Keratinocyte (primary cell): ENCODE data around the gene UNC79. TPM values are rescaled to one million over a fixed set of nuclear protein-coding genes. Genes with fewer than 3 reads are reported as not detected.

Experiments used
- DNase-seq: peaks from one replicate; pipeline ENCODE4 v3.0.0-alpha.2; 2011; ENCODE audit warnings: low read depth, missing footprints, low spot score
- FAIRE-seq: peaks from 2 replicates; lab custom pipeline; 2011; peaks lifted over from hg19 to GRCh38; lab: Jason Lieb, UNC
- H2AFZ ChIP-seq: 2 replicates; pipeline ENCODE4 v1.6.0; 2012; ENCODE audit warnings: low read length, control low read depth, inconsistent platforms; ENCODE audit not compliant: control insufficient read depth
- H3K27ac ChIP-seq: 2 replicates; pipeline ENCODE4 v1.5.1; 2011; ENCODE audit warnings: low read length; ENCODE audit not compliant: control insufficient read depth, insufficient read depth
- H3K27me3 ChIP-seq: 3 replicates; pipeline ENCODE4 v1.6.0; 2011; ENCODE audit warnings: low read length; ENCODE audit not compliant: control insufficient read depth, insufficient read depth; ENCODE audit errors: extremely low read depth
- H3K36me3 ChIP-seq, 2 experiments: 2 replicates in 1 of 2; 3 replicates in 1 of 2; pipeline ENCODE4 v1.5.1; 2011; ENCODE audit warnings: low read length in 2 of 2, mild to moderate bottlenecking in 1 of 2; ENCODE audit not compliant: control insufficient read depth in 2 of 2, insufficient read depth in 2 of 2; ENCODE audit errors: extremely low read depth in 1 of 2
- H3K4me1 ChIP-seq: 3 replicates; pipeline ENCODE4 v1.5.1; 2011; ENCODE audit warnings: low read length; ENCODE audit not compliant: control insufficient read depth, insufficient read depth; ENCODE audit errors: extremely low read depth
- H3K4me2 ChIP-seq: 3 replicates; pipeline ENCODE4 v1.6.0; 2011; ENCODE audit warnings: low read depth, low read length; ENCODE audit not compliant: control insufficient read depth, insufficient read depth; ENCODE audit errors: extremely low read depth
- H3K4me3 ChIP-seq, 3 experiments: fragments of 200-600 bp in 1 of 3; sonication (generic) in 1 of 3; 2 replicates in 2 of 3; 3 replicates in 1 of 3; pipeline ENCODE4 v1.5.1; 2011 to 2016; ENCODE audit warnings: low read length in 3 of 3, mild to moderate bottlenecking in 3 of 3, control low read depth in 2 of 3, inconsistent platforms in 1 of 3, low read depth in 1 of 3, mixed read lengths in 1 of 3, mixed run types in 1 of 3, moderate library complexity in 1 of 3; ENCODE audit not compliant: control insufficient read depth in 2 of 3, insufficient read depth in 2 of 3; ENCODE audit errors: extremely low read depth in 1 of 3
- H3K79me2 ChIP-seq: 2 replicates; pipeline ENCODE4 v1.6.0; 2012; ENCODE audit warnings: low read length; ENCODE audit not compliant: control insufficient read depth, insufficient read depth
- H3K9ac ChIP-seq: 3 replicates; pipeline ENCODE4 v1.6.0; 2011; ENCODE audit warnings: low read length; ENCODE audit not compliant: control insufficient read depth, insufficient read depth; ENCODE audit errors: extremely low read depth
- H3K9me1 ChIP-seq: 3 replicates; pipeline ENCODE4 v1.6.0; 2011; ENCODE audit warnings: low read length; ENCODE audit not compliant: control insufficient read depth, insufficient read depth; ENCODE audit errors: extremely low read depth
- H3K9me3 ChIP-seq: 2 replicates; pipeline ENCODE4 v1.5.1; 2012; ENCODE audit warnings: low read depth, low read length; ENCODE audit not compliant: control insufficient read depth
- H4K20me1 ChIP-seq: 3 replicates; pipeline ENCODE4 v1.6.0; 2011; ENCODE audit warnings: low read length; ENCODE audit not compliant: control insufficient read depth, insufficient read depth; ENCODE audit errors: extremely low read depth
- CTCF ChIP-seq, 3 experiments: IDR thresholded peaks in 1 of 3; conservative IDR thresholded peaks in 1 of 3; optimal IDR thresholded peaks in 1 of 3; 2 replicates in 2 of 3; 3 replicates in 1 of 3; pipeline versions ENCODE3 to v1.5.1; 2011; ENCODE audit warnings: low read length in 3 of 3, mild to moderate bottlenecking in 3 of 3, moderate library complexity in 2 of 3, control low read depth in 1 of 3, inconsistent platforms in 1 of 3; ENCODE audit not compliant: insufficient read depth in 2 of 3; ENCODE audit errors: extremely low read depth in 1 of 3
- EZH2 ChIP-seq: IDR thresholded peaks from one replicate; pipeline ENCODE4 v1.6.1; 2012; ENCODE audit warnings: inconsistent platforms, mild to moderate bottlenecking, low read length, moderate library complexity
- dilution Hi-C: fragments of 300-500 bp; cut with MboI; formaldehyde crosslinking; loops from one replicate; pipeline ENCODE4 v1.7.0; 2020; ENCODE audit warnings: low sequenced_read_pairs; ENCODE audit not compliant: extremely low pct_ligation_motif_present
- polyA plus RNA-seq, 5 experiments: library from polyadenylated mRNA; depleted of rRNA in 3 of 5; stranded (reverse) in 3 of 5; stranded (forward) in 1 of 5; unstranded in 1 of 5; fragments of >200 nt; gene quantifications; 1 replicate in 1 of 5; 2 replicates in 3 of 5; 3 replicates in 1 of 5; pipeline versions ENCODE4 v1.2.1 to v1.2.3, GENCODE V29; 2011 to 2012; ENCODE audit warnings: missing spikeins in 2 of 5, low read depth in 1 of 5, low replicate concordance in 1 of 5

UNC79 gene
- polyA plus RNA-seq, 1 donor (not counting 4 experiments of a cell fraction or from before 2014, with no cell fraction given) = 0.01 TPM

- no peak for TF ChIP-seq EZH2
- TF ChIP-seq CTCF (optimal IDR thresholded peaks at IDR 0.05 in 1 of 3, IDR thresholded peaks at IDR 0.05 in 1 of 3, conservative IDR thresholded peaks at IDR 0.05 in 1 of 3; ENCODE audit: extremely low read depth in 1 of 3, insufficient read depth in 2 of 3, low read length in 3 of 3) = no peak
- Histone ChIP-seq H3K4me3 (no peak overlapping the region), H4K20me1 (no peaks in the 10 kb centered on the region), H3K27ac (no peak overlapping the region), H3K4me1 (no peaks in the 10 kb centered on the region), H2AFZ (no peak overlapping the region), H3K9me3 (peaks cover 3% of the 10 kb centered on the region), H3K79me2 (no peaks in the 10 kb centered on the region), H3K4me2 (no peak overlapping the region), H3K9me1 (no peaks in the 10 kb centered on the region), H3K27me3 (no peaks in the 10 kb centered on the region), H3K36me3 (no peaks in the 10 kb centered on the region), H3K9ac (no peak overlapping the region)
- FAIRE-seq = no peak
- dilution Hi-C loops = no loop called here
- no peak for DNase-seq
Observed at GRCh38 chr14:93720076-93720815, 289.5 kb downstream of the UNC79 start.

DNA sequence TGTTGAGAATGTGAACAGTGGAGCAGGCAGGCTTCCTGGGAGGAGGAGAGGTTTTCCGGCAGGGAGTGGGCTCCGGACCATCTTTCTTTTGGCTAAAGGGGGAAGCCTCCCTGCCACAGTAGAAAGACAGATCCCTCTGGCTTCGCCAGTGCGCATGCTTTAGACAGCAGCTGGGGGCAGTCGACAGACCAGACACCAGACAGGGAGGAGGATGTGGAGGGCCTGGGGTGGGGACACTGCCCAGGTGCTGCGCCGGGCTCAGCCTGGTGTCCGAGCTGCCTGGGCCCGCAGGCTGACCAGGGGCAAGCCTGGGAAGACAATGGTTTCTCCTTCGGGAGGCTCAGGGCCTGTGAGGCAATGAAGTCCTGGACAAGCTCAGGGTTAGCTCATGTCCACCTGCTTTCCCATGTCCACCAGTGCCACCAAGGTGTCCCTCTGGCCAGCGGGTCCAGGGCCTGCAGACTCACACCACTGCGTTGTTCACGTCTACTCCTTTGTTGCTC lies 290.3 kb downstream of the UNC79 start:
- Histone ChIP-seq H3K4me3 (no peak overlapping the region), H3K9ac (no peak overlapping the region), H3K4me1 (no peaks in the 10 kb centered on the region), H4K20me1 (no peaks in the 10 kb centered on the region), H2AFZ (no peak overlapping the region), H3K27ac (no peak overlapping the region), H3K9me3 (peaks cover 3% of the 10 kb centered on the region), H3K79me2 (no peaks in the 10 kb centered on the region), H3K27me3 (no peaks in the 10 kb centered on the region), H3K9me1 (no peaks in the 10 kb centered on the region), H3K36me3 (no peaks in the 10 kb centered on the region), H3K4me2 (no peak overlapping the region)
- FAIRE-seq = no peak
- dilution Hi-C loops = no loop called here
- TF ChIP-seq CTCF (optimal IDR thresholded peaks at IDR 0.05 in 1 of 3, IDR thresholded peaks at IDR 0.05 in 1 of 3, conservative IDR thresholded peaks at IDR 0.05 in 1 of 3; ENCODE audit: extremely low read depth in 1 of 3, insufficient read depth in 2 of 3, low read length in 3 of 3) = no peak
- no peak for TF ChIP-seq EZH2
- DNase-seq = no peak
